Measurements from ENCODE around the gene UBE2G2.

DNA sequence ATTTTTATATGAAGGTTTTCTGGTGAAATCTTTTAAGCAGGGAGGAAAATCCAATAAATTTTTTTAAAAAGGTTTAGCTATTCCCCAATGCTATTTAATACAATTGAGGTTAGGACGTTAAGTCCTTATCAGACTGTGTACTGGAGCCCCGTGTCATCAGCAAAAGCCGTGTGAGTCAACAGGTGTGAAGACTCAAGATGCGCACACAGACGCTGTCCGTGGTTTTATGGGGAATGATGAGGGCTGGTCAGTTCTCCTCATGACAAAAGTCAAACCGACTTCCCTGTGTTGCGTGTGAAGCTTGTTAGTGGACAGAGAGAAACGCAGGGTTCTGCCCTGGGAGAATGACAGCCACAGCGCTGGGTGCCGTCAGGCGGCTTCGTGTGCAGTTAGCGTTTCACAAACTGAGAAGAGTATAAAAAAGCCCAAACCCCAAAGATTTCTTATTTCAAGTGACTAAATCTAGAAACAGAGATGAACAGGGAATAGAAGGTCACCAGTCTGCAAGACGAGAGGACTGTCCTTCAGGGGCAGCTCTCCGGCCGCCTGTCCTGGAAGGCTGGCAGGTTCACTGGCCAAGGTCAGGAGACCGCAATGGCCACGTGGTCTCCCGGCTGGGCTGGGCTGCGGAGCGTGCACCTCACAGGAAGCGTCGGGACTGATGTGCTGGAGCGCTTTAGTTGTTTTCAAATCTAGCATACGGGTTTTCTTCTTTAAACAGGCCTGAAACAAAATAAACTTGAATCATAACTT, 49.5 kb upstream of the UBE2G2 start:
- no peak for TF ChIP-seq POLR2A (IDR thresholded peaks at IDR 0.05)
- TF ChIP-seq, protein P1, sequence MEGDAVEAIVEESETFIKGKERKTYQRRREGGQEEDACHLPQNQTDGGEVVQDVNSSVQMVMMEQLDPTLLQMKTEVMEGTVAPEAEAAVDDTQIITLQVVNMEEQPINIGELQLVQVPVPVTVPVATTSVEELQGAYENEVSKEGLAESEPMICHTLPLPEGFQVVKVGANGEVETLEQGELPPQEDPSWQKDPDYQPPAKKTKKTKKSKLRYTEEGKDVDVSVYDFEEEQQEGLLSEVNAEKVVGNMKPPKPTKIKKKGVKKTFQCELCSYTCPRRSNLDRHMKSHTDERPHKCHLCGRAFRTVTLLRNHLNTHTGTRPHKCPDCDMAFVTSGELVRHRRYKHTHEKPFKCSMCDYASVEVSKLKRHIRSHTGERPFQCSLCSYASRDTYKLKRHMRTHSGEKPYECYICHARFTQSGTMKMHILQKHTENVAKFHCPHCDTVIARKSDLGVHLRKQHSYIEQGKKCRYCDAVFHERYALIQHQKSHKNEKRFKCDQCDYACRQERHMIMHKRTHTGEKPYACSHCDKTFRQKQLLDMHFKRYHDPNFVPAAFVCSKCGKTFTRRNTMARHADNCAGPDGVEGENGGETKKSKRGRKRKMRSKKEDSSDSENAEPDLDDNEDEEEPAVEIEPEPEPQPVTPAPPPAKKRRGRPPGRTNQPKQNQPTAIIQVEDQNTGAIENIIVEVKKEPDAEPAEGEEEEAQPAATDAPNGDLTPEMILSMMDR (IDR thresholded peaks at IDR 0.05), result no peak
